HG03064 (cell line): ENCODE results near the gene KIRREL3.
"Not testable (repeated sequence)": the region's sequence is repeated elsewhere in the genome, so short reads cannot be mapped to it uniquely, and the experiment has no call there.

ENCODE experiments used
- ATAC-seq: cut with Tn5 transposase; IDR thresholded peaks from one replicate; pipeline ENCODE4 v1.9.1; 2021; ENCODE audit warnings: low read depth; ENCODE audit not compliant: unreplicated experiment

KIRREL3 gene

DNA sequence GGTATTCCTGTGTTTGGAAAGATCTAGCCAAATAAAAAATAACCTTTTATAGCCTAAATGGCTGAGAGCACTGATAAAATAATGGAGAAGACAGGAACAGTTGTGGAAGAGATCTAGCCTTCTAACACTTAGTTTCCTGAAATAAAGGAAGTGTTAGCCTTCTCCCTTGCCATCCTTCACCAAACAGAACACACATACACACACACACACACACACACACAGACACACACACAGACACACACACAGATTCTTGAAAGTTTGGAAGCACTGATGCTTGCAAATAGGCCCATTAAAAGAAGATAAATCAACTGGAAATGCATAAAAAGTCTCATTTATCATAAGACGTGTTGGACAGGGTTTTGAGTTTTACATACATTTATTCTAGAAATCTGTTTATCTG is 37.5 kb downstream of the KIRREL3 start:
- no peak for ATAC-seq

DNA sequence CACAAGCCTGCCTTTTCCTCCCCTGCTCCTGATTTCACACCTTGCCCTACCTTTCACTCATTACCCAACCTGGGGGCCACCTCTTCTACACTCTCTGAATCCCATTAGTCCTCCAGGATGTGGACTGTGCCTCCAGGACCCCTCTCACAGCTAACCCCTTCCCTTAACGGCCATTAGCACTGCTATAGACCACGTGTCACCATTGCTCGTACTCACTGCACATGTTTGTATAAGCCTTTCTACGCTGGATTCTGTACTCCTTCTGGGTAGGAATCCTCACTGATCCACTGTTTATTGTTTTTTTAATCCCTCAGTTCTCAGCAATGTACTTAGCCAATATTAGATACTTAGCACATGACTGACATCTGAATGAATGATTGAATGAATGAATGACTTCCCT is 40.9 kb downstream of the KIRREL3 start:
- no peak for ATAC-seq

DNA sequence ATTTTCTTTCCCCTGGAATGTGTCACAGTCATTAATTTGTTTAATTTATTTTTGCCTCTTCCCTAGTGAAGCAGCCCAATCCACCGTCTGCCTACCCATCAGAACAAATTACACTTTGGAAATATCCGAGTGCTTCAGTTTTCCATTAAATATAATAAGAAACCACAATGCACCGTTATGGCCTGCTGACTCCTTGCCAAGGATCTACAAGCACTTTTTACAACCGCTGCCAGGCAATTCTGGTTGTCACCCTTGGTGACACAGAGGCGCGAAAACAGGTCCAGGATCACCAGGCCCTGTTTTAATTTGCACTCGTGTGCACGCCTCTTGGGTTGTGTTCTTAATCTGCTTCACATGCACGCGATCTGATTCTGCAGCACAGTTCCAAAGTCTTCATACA is 43.9 kb downstream of the KIRREL3 start:
- no peak for ATAC-seq

DNA sequence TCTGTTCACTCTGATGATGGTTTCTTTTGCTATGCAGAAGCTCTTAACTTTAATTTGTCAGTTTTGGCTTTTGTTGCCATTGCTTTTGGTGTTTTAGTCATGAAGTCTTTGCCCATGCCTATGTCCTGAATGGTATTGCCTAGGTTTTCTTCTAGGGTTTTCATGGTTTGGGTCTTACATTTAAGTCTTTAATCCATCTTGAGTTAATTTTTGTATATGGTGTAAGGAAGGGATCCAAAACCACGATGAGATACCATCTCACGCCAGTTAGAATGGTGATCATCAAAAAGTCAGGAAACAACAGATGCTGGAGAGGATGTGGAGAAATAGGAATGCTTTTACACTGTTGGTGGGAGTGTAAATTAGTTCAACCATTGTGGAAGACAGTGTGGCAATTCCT is 48.0 kb downstream of the KIRREL3 start:
- not testable (repeated sequence) for ATAC-seq

DNA sequence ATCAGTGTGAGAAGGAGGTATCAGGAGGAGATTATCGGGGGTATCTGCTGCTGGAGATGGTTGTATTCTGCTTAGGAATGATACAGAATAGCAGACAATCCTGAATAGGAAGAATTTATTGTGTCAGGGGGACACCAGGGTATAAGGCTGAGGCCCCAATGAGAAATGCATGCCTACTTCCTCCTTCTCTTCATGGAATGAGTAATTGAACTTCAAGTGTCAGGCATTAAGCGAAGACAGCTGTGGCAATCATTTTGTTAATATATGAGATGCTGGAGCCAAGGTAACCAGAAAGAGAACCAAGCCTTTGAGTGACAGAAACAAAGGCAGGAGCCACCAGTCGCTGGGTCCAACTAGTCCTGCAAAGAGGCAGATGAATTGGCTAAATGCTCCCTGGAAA is 49.1 kb downstream of the KIRREL3 start:
- ATAC-seq: no peak

DNA sequence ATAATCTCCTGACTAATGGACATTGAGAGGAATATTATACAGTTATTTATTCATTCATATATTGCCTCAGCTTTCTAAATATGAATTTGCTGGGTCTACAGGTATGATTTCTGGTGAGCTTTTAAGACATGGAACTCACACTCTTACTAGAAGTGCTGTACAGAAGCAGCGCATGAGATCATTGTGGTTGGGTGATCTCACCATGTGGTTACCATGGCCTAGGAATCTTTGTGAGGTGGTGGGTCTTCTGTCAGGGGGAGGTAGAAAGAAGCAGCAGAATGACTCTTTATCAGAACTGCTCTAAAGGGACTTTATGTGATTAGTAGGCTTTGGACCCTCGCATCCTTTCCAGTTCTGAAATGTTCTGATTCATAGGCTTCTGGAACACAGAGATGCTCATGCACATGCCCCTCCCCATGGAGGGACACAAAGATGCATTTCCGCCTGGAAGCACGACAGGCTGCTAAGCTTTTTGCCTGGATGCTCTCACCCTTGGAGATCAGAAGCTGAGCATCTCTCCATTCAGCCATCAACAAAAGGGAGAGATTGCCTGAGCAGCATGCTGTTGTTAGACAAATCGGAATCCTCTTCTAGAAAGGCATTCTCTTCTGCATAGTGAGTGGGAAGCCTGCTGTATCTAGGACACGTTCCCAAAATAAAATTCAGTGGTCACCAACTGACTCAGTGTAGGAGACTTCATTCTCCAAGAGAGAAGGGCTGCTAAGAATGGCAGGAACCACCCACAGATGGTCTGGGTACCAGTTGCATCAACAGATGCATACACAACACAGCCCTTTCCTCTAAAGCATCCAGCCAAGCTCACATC is 51.3 kb downstream of the KIRREL3 start:
- ATAC-seq: no peak

DNA sequence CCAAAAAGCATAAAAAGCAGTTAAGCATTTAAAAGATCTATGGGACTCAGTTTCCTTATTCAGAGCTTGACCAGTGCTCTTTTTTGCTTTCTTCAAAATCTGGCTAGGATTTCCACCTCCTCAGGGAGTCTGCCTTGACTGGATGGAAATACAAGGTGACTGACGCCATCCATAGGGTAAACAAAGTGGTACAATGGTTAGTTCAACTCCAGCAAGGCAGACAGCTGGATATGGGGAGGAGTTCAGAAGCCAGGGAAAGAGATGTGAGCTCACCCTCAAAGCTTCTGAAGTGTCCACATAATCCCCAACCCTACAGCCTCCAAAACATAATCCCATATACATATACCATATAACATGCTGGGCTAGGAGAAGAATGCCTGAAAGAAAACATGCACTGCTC is 52.0 kb downstream of the KIRREL3 start:
- no peak for ATAC-seq

DNA sequence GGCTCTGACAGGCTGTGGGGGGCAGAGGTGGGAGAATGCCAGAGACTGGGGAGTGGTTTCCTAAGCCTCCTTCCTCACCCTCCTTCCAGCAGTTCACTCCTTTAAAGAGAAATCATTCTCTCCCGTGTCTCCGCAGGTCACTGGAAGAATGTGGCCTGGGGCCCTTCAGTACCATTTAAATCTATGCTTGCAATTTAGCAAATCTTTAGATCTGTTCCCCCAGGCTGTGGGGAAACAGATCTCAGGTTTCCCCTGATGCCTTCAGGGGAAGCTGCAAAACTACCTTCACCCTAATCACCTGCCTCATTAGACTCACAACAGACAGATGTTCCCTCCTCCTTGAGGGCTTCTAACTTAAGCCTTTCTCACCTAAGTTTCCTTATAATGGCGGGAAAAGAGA is 55.3 kb downstream of the KIRREL3 start:
- ATAC-seq: no peak

DNA sequence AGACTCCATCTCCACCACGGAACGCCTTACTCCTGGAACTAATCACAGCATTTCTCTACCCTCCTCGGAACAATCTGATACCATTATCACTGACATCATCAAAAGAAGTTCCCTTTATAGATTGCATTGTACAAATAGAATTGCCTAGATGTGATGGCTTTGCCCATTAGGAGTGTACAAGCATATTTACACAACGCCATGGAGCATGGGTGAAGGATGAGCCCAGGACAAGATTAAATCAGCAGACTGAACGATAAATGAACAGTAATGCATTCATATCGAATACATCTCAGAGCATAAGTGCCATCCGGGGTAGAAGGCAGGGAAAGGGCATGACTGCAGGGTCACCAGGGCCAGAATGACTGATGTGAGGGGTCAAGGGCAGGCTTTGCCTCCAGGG is 57.3 kb downstream of the KIRREL3 start:
- no peak for ATAC-seq

DNA sequence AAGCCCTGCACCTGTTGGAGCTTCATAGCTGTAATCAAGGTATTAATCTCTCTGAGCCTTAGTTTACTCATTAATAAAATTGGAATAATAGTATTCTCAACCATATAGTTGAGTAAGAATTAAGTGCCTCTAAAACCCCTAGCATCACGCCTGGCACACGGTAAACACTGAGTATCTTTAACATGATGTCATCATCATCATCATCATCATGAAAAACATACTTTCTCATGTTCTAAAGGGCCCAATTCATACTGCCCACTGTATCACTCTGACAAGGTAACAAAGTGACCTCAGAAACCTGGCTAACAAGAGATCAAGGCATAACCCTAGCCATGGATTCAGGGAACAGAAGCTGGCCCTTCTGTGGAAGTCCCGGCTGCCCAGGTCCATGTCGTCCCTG is 58.4 kb downstream of the KIRREL3 start:
- no peak for ATAC-seq

DNA sequence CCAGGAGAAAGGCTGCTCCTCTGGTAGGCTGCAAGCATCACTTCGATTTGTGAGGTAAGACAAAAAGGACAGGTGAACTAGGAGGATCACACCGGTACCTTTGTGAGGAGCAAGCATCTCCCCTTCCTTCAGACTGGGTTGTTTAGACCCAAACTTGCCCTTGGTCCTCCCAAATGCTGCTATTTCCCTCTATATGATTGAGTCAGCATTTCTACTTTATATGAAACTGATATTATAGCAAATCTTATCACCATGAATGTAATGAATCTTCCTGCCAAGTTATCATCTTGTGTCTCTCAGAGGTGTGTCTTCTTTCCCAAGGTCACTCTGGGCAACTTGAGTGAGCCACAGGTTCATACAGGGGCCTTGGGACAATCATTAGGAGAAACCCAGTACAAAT is 61.0 kb downstream of the KIRREL3 start:
- no peak for ATAC-seq

DNA sequence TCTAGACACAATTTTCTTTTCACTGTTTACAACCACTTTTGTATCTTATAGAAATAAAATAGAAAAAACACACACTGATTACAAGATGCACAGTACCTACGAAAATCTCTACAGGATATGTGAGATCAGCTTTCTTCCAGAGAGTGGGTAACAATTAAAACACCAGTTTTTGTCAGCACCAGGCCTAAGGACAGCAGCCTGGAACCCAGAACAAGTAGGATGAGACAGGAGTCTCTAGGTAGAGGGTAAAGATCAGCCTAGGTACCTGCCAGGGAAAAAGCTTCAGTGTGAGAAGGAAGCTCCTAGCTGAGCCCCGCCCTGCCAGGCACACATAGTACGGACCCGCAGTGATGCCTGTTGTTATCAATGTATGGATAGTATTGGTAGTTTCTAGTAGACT is 61.9 kb downstream of the KIRREL3 start:
- ATAC-seq: no peak

DNA sequence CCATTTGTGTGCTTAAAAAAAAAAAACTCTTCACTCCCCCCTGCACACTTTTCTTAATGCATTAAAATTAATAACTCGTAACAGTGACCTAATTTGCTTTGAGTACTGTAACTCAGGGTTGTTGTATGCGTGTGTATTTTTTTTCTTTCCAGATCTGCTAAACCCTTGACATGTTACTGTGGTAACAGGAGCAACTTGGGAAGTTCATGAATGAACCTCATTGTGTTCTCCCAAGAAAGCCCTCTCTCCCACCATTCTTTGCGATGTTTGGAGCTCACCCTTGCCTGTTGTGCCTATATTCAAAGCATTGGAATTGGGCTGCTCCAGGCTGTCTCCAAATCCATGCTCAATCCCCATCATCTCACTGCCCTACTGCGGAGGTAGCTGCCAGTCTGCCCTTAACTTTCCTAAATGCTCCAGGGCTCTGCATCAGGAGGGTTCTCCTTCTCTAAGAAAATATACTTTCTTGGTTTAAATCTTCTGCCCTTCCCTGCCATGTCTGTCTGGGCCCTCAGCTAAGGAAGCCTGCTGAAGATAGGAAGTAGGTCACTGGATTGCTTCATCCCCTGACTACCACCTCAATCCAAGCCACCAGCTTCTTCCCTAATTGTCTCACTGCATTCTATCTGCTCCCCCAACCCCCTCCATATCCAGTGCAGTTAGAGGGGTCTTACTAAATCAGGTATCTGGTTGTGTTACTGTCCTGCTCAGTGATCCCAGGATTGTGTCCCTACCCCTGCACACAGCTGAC is 70.3 kb downstream of the KIRREL3 start:
- ATAC-seq: no peak

DNA sequence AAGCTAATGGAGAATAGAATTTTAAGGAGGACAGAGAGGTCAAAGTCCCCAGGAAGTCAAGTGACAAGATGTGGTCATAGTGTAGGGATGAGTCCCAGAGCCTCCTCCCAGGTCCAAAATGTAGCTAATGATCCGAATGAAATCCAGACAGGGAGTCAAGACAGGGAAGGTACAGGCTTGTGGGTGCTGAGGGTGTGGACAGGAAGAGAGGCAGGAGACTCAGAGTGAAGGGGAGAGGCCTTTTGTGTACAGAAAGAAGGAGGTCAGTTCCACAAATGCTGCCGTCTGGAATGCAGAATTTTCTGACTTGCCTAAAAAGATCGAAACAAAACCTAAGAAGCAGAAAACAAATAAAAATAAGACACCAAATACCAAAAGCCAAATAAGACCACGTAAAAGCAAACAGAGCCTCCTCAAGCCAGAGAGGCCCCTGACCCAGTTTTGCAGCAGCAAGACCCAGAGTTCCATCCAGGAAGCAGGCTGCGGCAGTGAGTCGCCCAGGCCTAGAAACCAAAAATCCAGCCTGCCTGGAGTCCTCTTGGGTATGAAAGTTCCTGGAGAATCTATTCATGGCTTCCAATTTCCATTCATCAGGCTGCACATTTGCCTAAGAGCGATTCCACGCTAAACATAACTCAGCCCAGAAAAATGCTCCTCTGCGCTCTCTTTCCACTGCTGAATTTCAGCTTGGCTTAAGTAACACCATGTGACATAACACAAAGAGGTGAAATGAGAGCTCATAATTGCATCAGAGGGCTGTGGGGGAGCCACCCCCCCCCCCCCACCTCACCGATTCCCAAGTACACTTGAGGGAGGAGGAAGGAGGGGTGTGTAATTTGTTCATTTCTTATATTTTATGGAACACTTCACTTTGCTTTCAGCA is 71.2 kb downstream of the KIRREL3 start:
- ATAC-seq: no peak

DNA sequence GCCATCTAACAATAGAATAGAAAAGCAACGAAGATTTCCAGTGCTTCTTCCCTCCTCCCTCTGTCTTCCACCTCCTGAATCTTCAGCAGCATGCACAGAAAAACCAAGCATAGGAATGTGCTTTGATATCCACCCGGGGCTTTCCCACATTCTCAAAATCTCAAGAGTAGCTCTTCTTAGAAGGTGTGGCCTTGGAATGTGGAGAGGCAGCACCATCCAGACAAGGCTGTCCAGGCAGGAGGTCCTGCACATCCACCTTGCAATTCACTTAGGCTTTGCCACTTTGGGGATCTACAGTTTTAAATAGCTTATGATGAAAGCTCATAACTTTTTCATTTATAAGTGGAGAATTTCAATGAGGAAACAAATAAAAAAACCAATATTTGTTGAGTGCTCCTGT is 72.9 kb downstream of the KIRREL3 start:
- ATAC-seq: no peak

DNA sequence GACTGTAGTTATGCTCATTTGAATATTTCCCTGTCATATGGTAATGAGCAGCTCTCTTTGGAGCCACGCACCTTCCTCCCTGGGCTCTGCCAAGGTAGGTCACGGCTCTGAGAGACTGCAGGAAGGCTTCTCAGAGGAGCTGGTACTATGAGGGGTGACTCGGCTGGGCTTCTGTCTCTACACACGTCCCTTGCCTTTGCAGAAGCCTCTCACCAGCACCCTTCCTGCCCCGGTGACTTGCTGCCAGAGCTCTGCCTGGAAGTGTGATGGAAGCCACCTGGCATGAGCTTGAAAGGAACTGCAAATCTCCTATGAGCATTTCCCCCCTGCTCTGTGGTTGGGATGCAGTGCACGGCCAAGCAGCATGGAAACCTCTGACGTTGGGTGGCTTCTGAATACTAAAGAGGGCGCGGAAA is 74.2 kb downstream of the KIRREL3 start:
- no peak for ATAC-seq

DNA sequence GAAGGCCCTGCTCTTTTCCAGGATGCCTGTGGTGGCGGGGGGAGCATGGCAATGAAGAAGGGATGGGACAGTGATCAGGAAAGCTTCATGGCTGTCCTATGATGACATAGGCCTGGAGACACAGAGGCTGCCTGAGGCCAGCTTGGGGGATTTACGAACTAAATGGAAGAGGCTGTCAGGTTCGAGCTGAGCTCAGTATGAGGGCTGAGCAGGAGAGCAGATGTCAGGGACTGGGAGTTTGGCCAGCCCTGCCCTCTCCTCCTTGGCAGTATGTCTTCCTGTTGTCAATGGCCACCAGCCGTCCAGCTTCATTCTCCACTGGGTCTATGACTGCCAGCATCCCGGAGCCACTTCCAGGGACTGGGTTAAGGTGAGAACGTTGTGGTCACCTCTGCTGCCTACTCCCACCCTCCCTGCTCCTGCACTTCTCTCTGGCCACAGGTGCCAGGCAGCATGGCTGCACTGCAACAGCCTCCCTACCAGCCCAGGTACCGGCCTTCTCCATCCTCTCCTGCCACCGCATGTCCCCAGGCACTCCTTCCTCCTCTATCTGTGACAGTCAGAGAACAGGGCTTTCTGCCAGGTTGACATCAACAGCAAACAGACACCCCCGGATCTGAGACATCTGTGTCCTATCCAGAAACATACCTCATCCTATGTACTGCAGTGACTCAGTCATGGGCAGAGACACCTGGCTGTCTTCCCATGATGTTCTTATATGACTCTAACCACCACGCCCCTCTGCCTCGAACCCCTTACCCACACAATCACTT is 75.1 kb downstream of the KIRREL3 start:
- no peak for ATAC-seq

DNA sequence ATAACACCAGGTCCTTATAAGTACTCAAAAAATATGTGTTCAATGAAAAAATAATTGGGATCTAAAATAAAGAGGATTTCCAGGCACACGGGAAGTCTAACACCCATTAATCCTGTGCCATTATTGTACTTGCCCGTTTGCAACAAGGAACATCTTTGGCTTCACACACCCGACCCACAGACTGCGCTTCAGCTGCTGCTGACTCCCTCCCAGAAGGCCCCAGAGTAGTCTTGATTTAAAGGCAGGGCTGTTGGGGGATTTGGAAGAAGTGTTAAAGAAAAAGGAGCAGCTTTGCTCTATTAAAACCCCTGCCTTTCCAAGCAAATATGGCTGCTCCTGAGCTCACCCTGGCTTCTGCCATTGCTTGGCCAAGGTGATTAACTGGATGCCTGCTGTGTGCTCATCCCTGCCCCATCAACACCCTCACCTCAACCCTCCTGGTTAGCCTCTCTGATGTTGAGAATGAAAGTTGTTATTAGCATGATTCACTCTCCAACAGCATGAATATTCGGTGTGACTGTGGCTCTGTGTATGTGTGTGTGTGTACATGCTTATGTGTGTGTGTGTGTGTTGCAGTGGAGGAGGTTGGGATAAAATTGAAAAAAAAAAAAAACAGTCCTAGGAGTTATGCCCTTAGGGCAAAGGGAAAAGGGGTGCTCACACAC is 76.1 kb downstream of the KIRREL3 start:
- no peak for ATAC-seq

DNA sequence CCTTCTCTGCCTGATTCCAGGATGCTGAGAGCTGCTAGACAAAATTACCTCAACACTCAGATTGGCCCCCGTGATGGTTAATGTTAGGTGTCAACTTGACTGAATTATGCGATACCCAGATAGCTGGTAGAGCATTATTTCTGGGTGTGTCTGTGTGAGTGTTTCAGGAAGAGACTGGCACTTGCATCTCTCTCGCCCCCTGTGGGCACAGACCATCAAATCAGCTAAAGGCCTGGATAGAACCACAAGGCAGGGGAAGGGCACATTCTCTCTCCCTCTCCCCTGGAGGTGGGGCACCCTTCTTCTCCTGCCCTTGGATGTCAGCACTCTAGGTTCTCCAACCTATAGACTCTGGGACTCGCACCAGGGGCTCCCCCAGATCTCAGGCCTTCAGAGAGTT is 79.7 kb downstream of the KIRREL3 start:
- no peak for ATAC-seq
